Keratinocyte (primary cell): ENCODE results near the gene CHST8. TPM values are rescaled to one million over a fixed set of nuclear protein-coding genes. Genes with fewer than 3 reads are reported as not detected.

ENCODE experiments used
- DNase-seq: peaks from one replicate; pipeline ENCODE4 v3.0.0-alpha.2; 2011; ENCODE audit warnings: low read depth, missing footprints, low spot score
- FAIRE-seq: peaks from 2 replicates; lab custom pipeline; 2011; peaks lifted over from hg19 to GRCh38; lab: Jason Lieb, UNC
- H2AFZ ChIP-seq: 2 replicates; pipeline ENCODE4 v1.6.0; 2012; ENCODE audit warnings: low read length, control low read depth, inconsistent platforms; ENCODE audit not compliant: control insufficient read depth
- H3K27ac ChIP-seq: 2 replicates; pipeline ENCODE4 v1.5.1; 2011; ENCODE audit warnings: low read length; ENCODE audit not compliant: control insufficient read depth, insufficient read depth
- H3K27me3 ChIP-seq: 3 replicates; pipeline ENCODE4 v1.6.0; 2011; ENCODE audit warnings: low read length; ENCODE audit not compliant: control insufficient read depth, insufficient read depth; ENCODE audit errors: extremely low read depth
- H3K36me3 ChIP-seq, 2 experiments: 2 replicates in 1 of 2; 3 replicates in 1 of 2; pipeline ENCODE4 v1.5.1; 2011; ENCODE audit warnings: low read length in 2 of 2, mild to moderate bottlenecking in 1 of 2; ENCODE audit not compliant: control insufficient read depth in 2 of 2, insufficient read depth in 2 of 2; ENCODE audit errors: extremely low read depth in 1 of 2
- H3K4me1 ChIP-seq: 3 replicates; pipeline ENCODE4 v1.5.1; 2011; ENCODE audit warnings: low read length; ENCODE audit not compliant: control insufficient read depth, insufficient read depth; ENCODE audit errors: extremely low read depth
- H3K4me2 ChIP-seq: 3 replicates; pipeline ENCODE4 v1.6.0; 2011; ENCODE audit warnings: low read depth, low read length; ENCODE audit not compliant: control insufficient read depth, insufficient read depth; ENCODE audit errors: extremely low read depth
- H3K4me3 ChIP-seq, 3 experiments: fragments of 200-600 bp in 1 of 3; sonication (generic) in 1 of 3; 2 replicates in 2 of 3; 3 replicates in 1 of 3; pipeline ENCODE4 v1.5.1; 2011 to 2016; ENCODE audit warnings: low read length in 3 of 3, mild to moderate bottlenecking in 3 of 3, control low read depth in 2 of 3, inconsistent platforms in 1 of 3, low read depth in 1 of 3, mixed read lengths in 1 of 3, mixed run types in 1 of 3, moderate library complexity in 1 of 3; ENCODE audit not compliant: control insufficient read depth in 2 of 3, insufficient read depth in 2 of 3; ENCODE audit errors: extremely low read depth in 1 of 3
- H3K79me2 ChIP-seq: 2 replicates; pipeline ENCODE4 v1.6.0; 2012; ENCODE audit warnings: low read length; ENCODE audit not compliant: control insufficient read depth, insufficient read depth
- H3K9ac ChIP-seq: 3 replicates; pipeline ENCODE4 v1.6.0; 2011; ENCODE audit warnings: low read length; ENCODE audit not compliant: control insufficient read depth, insufficient read depth; ENCODE audit errors: extremely low read depth
- H3K9me1 ChIP-seq: 3 replicates; pipeline ENCODE4 v1.6.0; 2011; ENCODE audit warnings: low read length; ENCODE audit not compliant: control insufficient read depth, insufficient read depth; ENCODE audit errors: extremely low read depth
- H3K9me3 ChIP-seq: 2 replicates; pipeline ENCODE4 v1.5.1; 2012; ENCODE audit warnings: low read depth, low read length; ENCODE audit not compliant: control insufficient read depth
- H4K20me1 ChIP-seq: 3 replicates; pipeline ENCODE4 v1.6.0; 2011; ENCODE audit warnings: low read length; ENCODE audit not compliant: control insufficient read depth, insufficient read depth; ENCODE audit errors: extremely low read depth
- EZH2 ChIP-seq: IDR thresholded peaks from one replicate; pipeline ENCODE4 v1.6.1; 2012; ENCODE audit warnings: inconsistent platforms, mild to moderate bottlenecking, low read length, moderate library complexity
- dilution Hi-C: fragments of 300-500 bp; cut with MboI; formaldehyde crosslinking; loops from one replicate; pipeline ENCODE4 v1.7.0; 2020; ENCODE audit warnings: low sequenced_read_pairs; ENCODE audit not compliant: extremely low pct_ligation_motif_present
- polyA plus RNA-seq, 5 experiments: library from polyadenylated mRNA; depleted of rRNA in 3 of 5; stranded (reverse) in 3 of 5; stranded (forward) in 1 of 5; unstranded in 1 of 5; fragments of >200 nt; gene quantifications; 1 replicate in 1 of 5; 2 replicates in 3 of 5; 3 replicates in 1 of 5; pipeline versions ENCODE4 v1.2.1 to v1.2.3, GENCODE V29; 2011 to 2012; ENCODE audit warnings: missing spikeins in 2 of 5, low read depth in 1 of 5, low replicate concordance in 1 of 5
- TF ChIP-seq, protein P1 (sequence below), 3 experiments: IDR thresholded peaks in 1 of 3; conservative IDR thresholded peaks in 1 of 3; optimal IDR thresholded peaks in 1 of 3; 2 replicates in 2 of 3; 3 replicates in 1 of 3; pipeline versions ENCODE3 to v1.5.1; 2011; ENCODE audit warnings: low read length in 3 of 3, mild to moderate bottlenecking in 3 of 3, moderate library complexity in 2 of 3, control low read depth in 1 of 3, inconsistent platforms in 1 of 3; ENCODE audit not compliant: insufficient read depth in 2 of 3; ENCODE audit errors: extremely low read depth in 1 of 3

Gene CHST8
- polyA plus RNA-seq, 1 donor (not counting 4 experiments of a cell fraction or from before 2014, with no cell fraction given) = not detected

DNA sequence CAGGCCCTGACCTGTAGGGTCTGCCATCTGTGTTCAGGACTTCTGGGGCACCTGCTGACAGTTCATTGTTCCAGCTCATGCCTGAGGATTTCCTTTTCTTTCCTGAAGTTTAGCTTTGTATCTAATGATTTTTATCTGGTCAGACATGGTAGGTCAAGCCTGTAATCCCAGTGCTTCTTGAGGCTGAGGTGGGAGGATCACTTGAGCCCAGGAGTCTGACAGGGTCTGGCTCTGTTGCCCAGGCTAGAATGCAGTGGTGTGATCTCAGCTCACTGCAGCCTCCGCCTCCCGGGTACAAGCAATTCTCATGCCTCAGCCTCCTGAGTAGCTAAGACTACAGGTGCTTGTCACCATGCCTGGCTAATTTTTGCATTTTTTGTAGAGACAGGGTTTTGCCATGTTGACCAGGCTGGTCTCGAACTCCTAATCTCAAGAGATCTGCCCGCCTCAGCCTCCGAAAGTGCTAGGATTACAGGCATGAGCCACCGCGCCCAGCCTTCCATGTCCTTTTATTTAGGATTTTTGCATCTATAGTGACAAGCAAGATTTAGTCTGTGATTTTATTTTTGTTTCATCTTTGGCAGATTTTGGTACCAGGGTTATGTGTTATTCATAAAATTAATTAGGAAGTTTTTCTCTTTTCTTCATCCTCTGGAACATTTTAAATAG, 33.2 kb downstream of the CHST8 start:
- Histone ChIP-seq H3K36me3 (no peaks in the 10 kb centered on the region), H3K4me2 (no peak overlapping the region), H4K20me1 (no peaks in the 10 kb centered on the region), H3K4me3 (no peak overlapping the region), H3K4me1 (no peaks in the 10 kb centered on the region), H3K9me3 (no peaks in the 10 kb centered on the region), H3K27me3 (no peaks in the 10 kb centered on the region), H3K79me2 (no peaks in the 10 kb centered on the region), H3K27ac (no peak overlapping the region), H3K9me1 (no peaks in the 10 kb centered on the region), H2AFZ (no peak overlapping the region), H3K9ac (no peak overlapping the region)
- no peak for DNase-seq
- no peak for FAIRE-seq
- dilution Hi-C loops = no loop called here
- no peak for TF ChIP-seq EZH2
- TF ChIP-seq, protein P1, sequence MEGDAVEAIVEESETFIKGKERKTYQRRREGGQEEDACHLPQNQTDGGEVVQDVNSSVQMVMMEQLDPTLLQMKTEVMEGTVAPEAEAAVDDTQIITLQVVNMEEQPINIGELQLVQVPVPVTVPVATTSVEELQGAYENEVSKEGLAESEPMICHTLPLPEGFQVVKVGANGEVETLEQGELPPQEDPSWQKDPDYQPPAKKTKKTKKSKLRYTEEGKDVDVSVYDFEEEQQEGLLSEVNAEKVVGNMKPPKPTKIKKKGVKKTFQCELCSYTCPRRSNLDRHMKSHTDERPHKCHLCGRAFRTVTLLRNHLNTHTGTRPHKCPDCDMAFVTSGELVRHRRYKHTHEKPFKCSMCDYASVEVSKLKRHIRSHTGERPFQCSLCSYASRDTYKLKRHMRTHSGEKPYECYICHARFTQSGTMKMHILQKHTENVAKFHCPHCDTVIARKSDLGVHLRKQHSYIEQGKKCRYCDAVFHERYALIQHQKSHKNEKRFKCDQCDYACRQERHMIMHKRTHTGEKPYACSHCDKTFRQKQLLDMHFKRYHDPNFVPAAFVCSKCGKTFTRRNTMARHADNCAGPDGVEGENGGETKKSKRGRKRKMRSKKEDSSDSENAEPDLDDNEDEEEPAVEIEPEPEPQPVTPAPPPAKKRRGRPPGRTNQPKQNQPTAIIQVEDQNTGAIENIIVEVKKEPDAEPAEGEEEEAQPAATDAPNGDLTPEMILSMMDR (optimal IDR thresholded peaks at IDR 0.05 in 1 of 3, IDR thresholded peaks at IDR 0.05 in 1 of 3, conservative IDR thresholded peaks at IDR 0.05 in 1 of 3; ENCODE audit: extremely low read depth in 1 of 3, insufficient read depth in 2 of 3, low read length in 3 of 3) = no peak

DNA sequence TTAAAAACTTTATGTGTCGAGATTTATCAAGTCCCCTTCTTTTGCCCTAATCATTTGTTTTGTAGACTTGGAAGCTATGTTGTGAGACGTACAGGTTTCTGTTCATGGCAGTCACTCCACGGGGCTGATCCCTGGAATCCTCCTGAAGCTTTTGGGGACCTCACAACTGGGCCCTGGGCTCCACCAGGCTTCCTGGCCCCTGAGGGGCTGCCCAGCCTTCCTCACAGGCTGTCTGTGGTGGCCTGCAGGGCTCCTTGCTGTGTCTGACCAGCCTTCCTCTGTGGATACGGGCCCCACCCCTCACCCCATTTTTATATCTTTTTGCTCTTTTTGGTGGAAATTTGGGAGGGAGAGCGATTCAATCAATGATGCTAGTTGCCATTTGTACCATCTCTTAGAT, 38.1 kb downstream of the CHST8 start:
- no peak overlapping the region for H2AFZ ChIP-seq
- no peaks in the 10 kb centered on the region for H3K27me3 ChIP-seq
- no peaks in the 10 kb centered on the region for H3K36me3 ChIP-seq
- no peak for TF ChIP-seq EZH2
- TF ChIP-seq, protein P1 (optimal IDR thresholded peaks at IDR 0.05 in 1 of 3, IDR thresholded peaks at IDR 0.05 in 1 of 3, conservative IDR thresholded peaks at IDR 0.05 in 1 of 3; ENCODE audit: extremely low read depth in 1 of 3, insufficient read depth in 2 of 3, low read length in 3 of 3) = no peak
- H3K4me1 ChIP-seq = no peaks in the 10 kb centered on the region
- H3K9ac ChIP-seq = no peak overlapping the region
- no peaks in the 10 kb centered on the region for H3K9me1 ChIP-seq
- no peaks in the 10 kb centered on the region for H4K20me1 ChIP-seq
- H3K9me3 ChIP-seq = no peaks in the 10 kb centered on the region
- H3K4me3 ChIP-seq = no peak overlapping the region
- H3K27ac ChIP-seq = no peak overlapping the region
- DNase-seq = no peak
- H3K4me2 ChIP-seq = no peak overlapping the region
- no peaks in the 10 kb centered on the region for H3K79me2 ChIP-seq
- no peak for FAIRE-seq
- dilution Hi-C loops = no loop called here
